Progenitor cell of endocrine pancreas (in vitro differentiated cells): ENCODE data around the gene CELSR1. TPM values are rescaled to one million over a fixed set of nuclear protein-coding genes. Genes with fewer than 3 reads are reported as not detected.
A peak's percentile ranks its signal among the peaks of the same experiment; 100 is the strongest.

Source experiments
- DNase-seq: peaks from one replicate; pipeline ENCODE4 v3.0.0; 2021; ENCODE audit warnings: low spot score; ENCODE audit not compliant: unreplicated experiment
- H3K27ac Mint-ChIP-seq: 2 replicates; pipeline ENCODE4 v1.8.0; 2021; ENCODE audit warnings: mild to moderate bottlenecking, moderate library complexity, mixed read lengths
- H3K27me3 Mint-ChIP-seq: 2 replicates; pipeline ENCODE4 v1.8.0; 2021; ENCODE audit warnings: mixed read lengths
- H3K36me3 Mint-ChIP-seq: 2 replicates; pipeline ENCODE4 v1.8.0; 2022; ENCODE audit warnings: mixed read lengths; ENCODE audit not compliant: insufficient read depth
- H3K4me1 Mint-ChIP-seq: 2 replicates; pipeline ENCODE4 v1.8.0; 2021; ENCODE audit warnings: low read depth, mixed read lengths
- H3K4me3 Mint-ChIP-seq: 2 replicates; pipeline ENCODE4 v1.8.0; 2021; ENCODE audit warnings: low read depth, mild to moderate bottlenecking, moderate library complexity, mixed read lengths
- H3K9me3 Mint-ChIP-seq: 2 replicates; pipeline ENCODE4 v1.8.0; 2021; ENCODE audit warnings: low read depth, mixed read lengths
- CTCF ChIP-seq: fragments of 200-600 bp; sonication (generic); IDR thresholded peaks from one replicate; pipeline ENCODE4 v1.5.0; 2021; ENCODE audit warnings: antibody characterized with exemption, mild to moderate bottlenecking; ENCODE audit not compliant: unreplicated experiment
- total RNA-seq: library from RNA; stranded (reverse); gene quantifications from 2 replicates; pipeline ENCODE4 v1.2.1, GENCODE V29; 2021

The CELSR1 gene
- total RNA-seq, 1 donor from 2014 or later, result 20.9 TPM

- no peak for TF ChIP-seq CTCF
- Mint-ChIP-seq H3K9me3 (no peaks in the 10 kb centered on the region), H3K27me3 (no peaks in the 10 kb centered on the region), H3K27ac (no peak overlapping the region), H3K36me3 (peaks cover 11% of the 10 kb centered on the region), H3K4me1 (peaks cover 3% of the 10 kb centered on the region), H3K4me3 (no peak overlapping the region)
- DNase-seq, result no peak
These were observed 174.4 kb downstream of the CELSR1 start for GRCh38 chr22:46362934-46363515.

- Mint-ChIP-seq H3K27ac (peak overlapping the region; percentile 46), H3K36me3 (peaks cover 11% of the 10 kb centered on the region), H3K4me1 (peaks cover 3% of the 10 kb centered on the region), H3K4me3 (no peak overlapping the region), H3K9me3 (no peaks in the 10 kb centered on the region), H3K27me3 (no peaks in the 10 kb centered on the region)
- TF ChIP-seq CTCF, result no peak
- no peak for DNase-seq
These were observed 175.1 kb downstream of the CELSR1 start for GRCh38 chr22:46362203-46362933.

GRCh38 chr22:46361826-46362202, 175.6 kb downstream of the CELSR1 start:
- no peak for TF ChIP-seq CTCF
- Mint-ChIP-seq H3K9me3 (no peaks in the 10 kb centered on the region), H3K27me3 (no peaks in the 10 kb centered on the region), H3K36me3 (peaks cover 11% of the 10 kb centered on the region), H3K27ac (no peak overlapping the region), H3K4me3 (no peak overlapping the region), H3K4me1 (peaks cover 3% of the 10 kb centered on the region)
- DNase-seq, result no peak

GRCh38 chr22:46360891-46361290, 176.5 kb downstream of the CELSR1 start:
- H3K4me3 Mint-ChIP-seq, result no peak overlapping the region
- peaks cover 3% of the 10 kb centered on the region for H3K4me1 Mint-ChIP-seq
- H3K27ac Mint-ChIP-seq, result no peak overlapping the region
- TF ChIP-seq CTCF, result no peak
- H3K9me3 Mint-ChIP-seq, result no peaks in the 10 kb centered on the region
- DNase-seq, result no peak
- peaks cover 11% of the 10 kb centered on the region for H3K36me3 Mint-ChIP-seq
- H3K27me3 Mint-ChIP-seq, result no peaks in the 10 kb centered on the region

- Mint-ChIP-seq H3K9me3 (no peaks in the 10 kb centered on the region), H3K27me3 (no peaks in the 10 kb centered on the region), H3K4me3 (no peak overlapping the region), H3K4me1 (peaks cover 3% of the 10 kb centered on the region), H3K27ac (no peak overlapping the region), H3K36me3 (peaks cover 14% of the 10 kb centered on the region)
- no peak for DNase-seq
- TF ChIP-seq CTCF, result no peak
These were observed 177.3 kb downstream of the CELSR1 start for GRCh38 chr22:46360097-46360496.
